Measurements from ENCODE around the gene IP6K2. TPM values are rescaled to one million over a fixed set of nuclear protein-coding genes. Genes with fewer than 3 reads are reported as not detected.

The IP6K2 gene
- total RNA-seq, 4 donors from 2014 or later: 45.6 to 91.7 (median 78.0) TPM

DNA sequence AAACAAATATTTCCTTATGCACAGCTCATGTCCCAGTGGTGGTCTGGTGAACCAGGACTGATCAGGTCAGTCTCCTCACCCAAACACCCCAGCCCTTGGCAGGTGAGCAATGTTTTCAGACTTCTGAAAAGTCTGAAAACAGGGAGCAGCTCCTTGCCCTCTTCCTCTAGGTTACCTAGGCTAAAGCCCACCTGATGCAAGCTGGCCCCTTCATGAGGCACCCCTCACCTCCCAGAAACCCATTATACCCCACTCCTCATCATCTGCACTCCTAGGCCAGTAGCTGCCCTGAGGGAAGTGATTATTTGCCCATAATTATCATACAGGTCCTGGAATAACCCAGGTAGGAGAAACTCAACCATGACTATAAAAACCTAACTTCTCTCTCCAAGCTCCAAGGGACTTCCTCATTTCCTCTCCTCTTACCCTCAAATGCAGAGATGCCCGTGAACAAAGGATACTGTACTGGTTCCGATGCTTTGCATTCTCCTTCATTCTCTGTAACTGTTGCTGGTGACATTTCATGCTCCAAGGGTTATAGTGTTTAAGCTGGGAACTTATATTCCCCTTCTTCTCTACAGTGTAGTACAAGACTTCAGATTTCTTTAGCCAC lies 26.1 kb downstream of the IP6K2 start:
- no peak for DNase-seq
- no peaks in the 10 kb centered on the region for H3K9me3 ChIP-seq
- no peak overlapping the region for H3K4me3 ChIP-seq
- no peaks in the 10 kb centered on the region for H3K36me3 ChIP-seq
- H3K27ac ChIP-seq: no peak overlapping the region
- no peaks in the 10 kb centered on the region for H3K27me3 ChIP-seq
- H3K4me1 ChIP-seq: no peaks in the 10 kb centered on the region
- intact Hi-C loops (cut with DNase I; ENCODE audit: low total_unique reads): no loop called here
- TF ChIP-seq, protein P1, sequence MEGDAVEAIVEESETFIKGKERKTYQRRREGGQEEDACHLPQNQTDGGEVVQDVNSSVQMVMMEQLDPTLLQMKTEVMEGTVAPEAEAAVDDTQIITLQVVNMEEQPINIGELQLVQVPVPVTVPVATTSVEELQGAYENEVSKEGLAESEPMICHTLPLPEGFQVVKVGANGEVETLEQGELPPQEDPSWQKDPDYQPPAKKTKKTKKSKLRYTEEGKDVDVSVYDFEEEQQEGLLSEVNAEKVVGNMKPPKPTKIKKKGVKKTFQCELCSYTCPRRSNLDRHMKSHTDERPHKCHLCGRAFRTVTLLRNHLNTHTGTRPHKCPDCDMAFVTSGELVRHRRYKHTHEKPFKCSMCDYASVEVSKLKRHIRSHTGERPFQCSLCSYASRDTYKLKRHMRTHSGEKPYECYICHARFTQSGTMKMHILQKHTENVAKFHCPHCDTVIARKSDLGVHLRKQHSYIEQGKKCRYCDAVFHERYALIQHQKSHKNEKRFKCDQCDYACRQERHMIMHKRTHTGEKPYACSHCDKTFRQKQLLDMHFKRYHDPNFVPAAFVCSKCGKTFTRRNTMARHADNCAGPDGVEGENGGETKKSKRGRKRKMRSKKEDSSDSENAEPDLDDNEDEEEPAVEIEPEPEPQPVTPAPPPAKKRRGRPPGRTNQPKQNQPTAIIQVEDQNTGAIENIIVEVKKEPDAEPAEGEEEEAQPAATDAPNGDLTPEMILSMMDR (IDR thresholded peaks at IDR 0.05): no peak
- TF ChIP-seq POLR2A (IDR thresholded peaks at IDR 0.05): no peak

DNA sequence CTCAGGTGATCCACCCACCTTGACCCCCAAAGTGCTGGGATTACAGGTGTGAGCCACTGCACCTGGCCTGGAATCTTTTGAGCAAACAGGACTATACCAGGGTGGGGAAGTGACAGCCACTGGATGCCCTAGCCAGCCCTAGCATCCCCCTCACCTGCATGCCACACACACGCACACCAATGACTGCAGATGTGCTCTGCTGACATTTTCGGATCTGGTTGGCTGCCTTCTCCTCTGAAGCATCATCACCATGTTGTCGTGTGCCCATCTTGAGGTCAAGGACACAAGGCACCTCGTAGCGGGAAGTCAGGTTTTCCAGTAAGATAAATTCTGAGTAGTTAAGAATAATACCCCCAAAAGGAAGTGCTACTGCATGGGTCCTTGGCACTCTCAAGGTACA lies 27.6 kb downstream of the IP6K2 start:
- no peak for TF ChIP-seq POLR2A (IDR thresholded peaks at IDR 0.05)
- TF ChIP-seq, protein P1 (IDR thresholded peaks at IDR 0.05): no peak
- Histone ChIP-seq H3K4me1 (no peaks in the 10 kb centered on the region), H3K4me3 (no peak overlapping the region), H3K36me3 (no peaks in the 10 kb centered on the region), H3K27me3 (no peaks in the 10 kb centered on the region), H3K9me3 (no peaks in the 10 kb centered on the region), H3K27ac (no peak overlapping the region)
- DNase-seq: no peak
- intact Hi-C loops (cut with DNase I; ENCODE audit: low total_unique reads): no loop called here

DNA sequence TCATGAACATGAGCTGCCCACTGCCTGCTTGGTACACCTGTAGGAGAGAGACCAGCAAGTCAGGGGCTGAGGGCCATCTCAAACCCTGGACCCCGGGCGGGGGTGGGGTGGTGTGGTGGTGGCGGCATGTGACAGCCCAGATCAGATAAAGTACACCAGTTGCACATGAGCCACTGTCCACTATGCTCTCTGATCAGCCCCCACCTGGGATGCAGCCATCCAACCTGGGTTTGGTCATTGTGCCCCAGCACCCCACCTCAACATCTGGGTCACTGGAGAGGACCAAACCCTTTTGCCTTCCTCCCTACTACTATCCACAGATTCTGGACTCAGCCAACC lies 28.3 kb downstream of the IP6K2 start:
- H3K27me3 ChIP-seq: no peaks in the 10 kb centered on the region
- no peaks in the 10 kb centered on the region for H3K4me1 ChIP-seq
- no peak overlapping the region for H3K4me3 ChIP-seq
- H3K27ac ChIP-seq: no peak overlapping the region
- TF ChIP-seq, protein P1 (IDR thresholded peaks at IDR 0.05): no peak
- TF ChIP-seq POLR2A (IDR thresholded peaks at IDR 0.05): no peak
- intact Hi-C loops (cut with DNase I; ENCODE audit: low total_unique reads): no loop called here
- H3K9me3 ChIP-seq: no peaks in the 10 kb centered on the region
- DNase-seq: no peak
- H3K36me3 ChIP-seq: no peaks in the 10 kb centered on the region

DNA sequence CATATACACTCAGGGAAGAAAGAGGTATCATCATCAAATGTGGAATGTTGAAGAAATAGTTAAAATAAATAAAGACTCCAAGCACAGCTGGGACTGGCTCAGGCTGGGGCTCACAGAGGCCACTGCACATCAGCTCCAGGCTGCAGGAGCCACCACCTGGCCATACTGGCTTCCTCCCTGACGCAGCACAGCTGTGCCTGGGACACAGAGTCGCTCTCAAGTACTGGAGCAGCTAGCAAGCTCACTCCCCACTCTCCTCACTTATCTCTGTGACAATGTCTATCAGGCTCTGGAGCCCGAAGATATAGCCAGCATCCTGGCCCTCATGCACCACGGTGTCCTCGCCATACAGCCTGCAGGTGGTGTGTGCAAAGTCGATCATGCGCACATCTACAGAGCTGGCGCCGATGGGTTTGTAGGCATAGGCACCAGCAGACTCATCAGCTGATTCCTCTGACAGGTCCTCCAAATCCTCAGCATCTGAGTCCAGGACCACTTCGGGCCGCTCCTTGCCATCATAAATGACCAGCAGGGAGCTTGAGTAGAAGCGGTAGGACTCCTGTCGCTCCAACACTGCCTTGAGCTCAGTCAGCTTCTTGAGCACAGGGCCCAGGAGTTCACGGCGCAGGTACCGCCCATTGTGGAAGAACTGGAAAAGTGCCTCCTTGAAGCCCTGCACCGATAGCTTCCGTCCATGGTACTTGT lies 28.8 kb downstream of the IP6K2 start:
- H3K27me3 ChIP-seq: no peaks in the 10 kb centered on the region
- H3K4me3 ChIP-seq: no peak overlapping the region
- H3K4me1 ChIP-seq: peaks cover 0 to 5% of the 10 kb centered on the region in 2 donors
- DNase-seq: no peak
- TF ChIP-seq POLR2A (IDR thresholded peaks at IDR 0.05): no peak
- TF ChIP-seq, protein P1 (IDR thresholded peaks at IDR 0.05): no peak
- no peaks in the 10 kb centered on the region for H3K9me3 ChIP-seq
- intact Hi-C loops (cut with DNase I; ENCODE audit: low total_unique reads): no loop called here
- no peaks in the 10 kb centered on the region for H3K36me3 ChIP-seq
- H3K27ac ChIP-seq: no peak overlapping the region

DNA sequence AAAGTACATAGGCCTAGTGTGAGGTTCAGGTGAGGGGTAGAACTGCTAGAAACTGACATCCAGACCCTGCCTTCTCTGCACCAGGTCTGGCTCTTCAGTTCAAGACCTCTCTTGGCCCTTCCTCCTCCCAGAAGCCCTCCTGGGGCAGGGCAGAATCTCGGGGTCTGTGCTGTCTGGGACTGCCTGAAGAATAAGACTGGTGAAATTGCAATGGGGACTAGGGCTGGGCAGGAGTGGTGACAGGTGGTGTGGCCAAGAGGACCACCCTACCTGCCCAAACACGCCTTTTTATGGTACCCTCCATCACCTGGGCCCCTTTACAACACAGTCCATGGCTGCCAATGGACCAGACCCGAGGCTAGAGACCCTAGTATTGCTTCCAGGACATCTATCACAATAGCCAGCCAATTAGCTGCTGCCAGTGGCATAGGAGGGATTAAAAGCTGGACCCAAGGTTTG lies 29.8 kb downstream of the IP6K2 start:
- intact Hi-C loops (cut with DNase I; ENCODE audit: low total_unique reads): no loop called here

More for the DNA sequence above, 29.8 kb downstream of the IP6K2 start:
- Histone ChIP-seq H3K4me3 (no peak overlapping the region), H3K4me1 (peaks cover 0 to 10% of the 10 kb centered on the region in 2 donors), H3K27me3 (no peaks in the 10 kb centered on the region), H3K27ac (peak overlapping the region; percentile 24 to 42), H3K9me3 (no peaks in the 10 kb centered on the region), H3K36me3 (no peaks in the 10 kb centered on the region)
- DNase-seq: no peak
- no peak for TF ChIP-seq POLR2A (IDR thresholded peaks at IDR 0.05)
- TF ChIP-seq, protein P1 (IDR thresholded peaks at IDR 0.05): no peak
